ENCODE data around the gene HS3ST5. TPM values are rescaled to one million over a fixed set of nuclear protein-coding genes. Genes with fewer than 3 reads are reported as not detected.
"Not testable (repeated sequence)": the region's sequence is repeated elsewhere in the genome, so short reads cannot be mapped to it uniquely, and the experiment has no call there.

Gene HS3ST5
- total and polyA plus RNA-seq, 2 donors = 1.1 to 3.7 TPM

DNA sequence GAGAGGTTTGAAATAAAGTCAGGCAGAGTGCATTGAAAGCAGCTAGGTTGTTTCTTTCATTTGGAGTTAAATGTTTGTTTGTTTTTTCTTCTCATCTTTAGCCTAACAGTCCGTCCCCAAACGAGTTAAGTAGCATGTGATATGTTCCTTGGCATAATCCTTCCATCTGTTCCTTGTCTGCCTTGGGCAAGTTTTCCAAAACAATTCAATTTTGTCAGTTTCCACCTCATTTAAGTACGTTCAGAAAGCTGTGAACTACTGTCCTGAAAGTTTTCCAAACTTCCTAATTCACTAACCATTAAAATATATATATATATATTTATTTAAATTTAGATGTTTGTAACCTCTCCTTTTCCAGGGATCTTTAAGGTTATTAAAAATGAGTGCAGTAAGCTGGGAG is 310.1 kb downstream of the HS3ST5 start:
- no peaks in the 10 kb centered on the region for H3K36me3 ChIP-seq (ENCODE audit: insufficient read depth)
- no peaks in the 10 kb centered on the region for H3K4me1 ChIP-seq (ENCODE audit: insufficient read depth)
- 40% methylated on average over 3 of the region's 3 CpGs for WGBS
- no peak for DNase-seq (ENCODE audit: extremely low spot score)
- no peak overlapping the region for H3K27ac ChIP-seq (ENCODE audit: low read depth)
- H3K4me3 ChIP-seq (ENCODE audit: low read depth, low read length) = no peak overlapping the region

DNA sequence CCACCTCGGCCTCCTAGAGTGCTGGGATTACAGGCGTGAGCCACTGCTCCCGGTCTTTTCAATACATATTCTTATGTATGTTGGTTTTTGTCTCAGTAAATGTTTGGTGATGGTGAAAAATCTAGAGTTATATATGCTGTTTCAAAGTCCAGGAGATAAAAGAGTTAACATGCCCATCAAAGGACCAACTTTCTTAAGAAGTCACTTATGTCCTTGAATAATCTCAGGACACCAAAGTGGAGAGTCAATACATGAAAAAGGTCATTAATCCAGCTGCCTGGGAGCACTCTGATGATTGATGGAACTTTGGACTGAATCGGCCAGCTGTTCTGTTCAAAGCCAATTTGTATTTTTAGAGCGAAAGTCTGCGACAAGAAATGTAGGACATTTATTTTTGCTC is 312.1 kb downstream of the HS3ST5 start:
- Histone ChIP-seq H3K27ac (ENCODE audit: low read depth) (no peak overlapping the region), H3K36me3 (ENCODE audit: insufficient read depth) (no peaks in the 10 kb centered on the region), H3K4me3 (ENCODE audit: low read depth, low read length) (no peak overlapping the region), H3K4me1 (ENCODE audit: insufficient read depth) (no peaks in the 10 kb centered on the region)
- 83% methylated on average over 6 of the region's 6 CpGs for WGBS
- DNase-seq (ENCODE audit: extremely low spot score) = no peak

DNA sequence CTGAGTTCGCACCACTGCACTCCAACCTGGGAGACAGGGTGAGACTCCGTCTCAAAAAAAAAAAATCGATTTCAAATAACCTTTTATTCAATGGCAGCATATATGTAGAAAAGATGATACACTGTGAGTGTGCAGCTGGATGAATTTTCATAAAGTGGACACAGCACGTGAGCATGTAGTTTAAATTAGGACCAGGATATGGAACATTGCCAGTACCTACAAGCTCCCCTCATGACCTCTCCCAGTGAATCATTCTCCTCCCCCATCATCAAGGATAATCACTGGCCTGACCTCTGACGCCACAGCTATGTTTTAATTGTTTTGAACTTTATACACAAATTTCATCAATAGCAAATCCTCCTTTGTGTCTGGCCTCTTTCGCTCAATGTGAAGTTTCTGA is 318.1 kb downstream of the HS3ST5 start:
- DNase-seq (ENCODE audit: extremely low spot score) = no peak
- no peaks in the 10 kb centered on the region for H3K36me3 ChIP-seq (ENCODE audit: insufficient read depth)
- no peak overlapping the region for H3K4me3 ChIP-seq (ENCODE audit: low read depth, low read length)
- H3K27ac ChIP-seq (ENCODE audit: low read depth) = no peak overlapping the region
- H3K4me1 ChIP-seq (ENCODE audit: insufficient read depth) = no peaks in the 10 kb centered on the region
- 85% methylated on average over 6 of the region's 6 CpGs for WGBS

DNA sequence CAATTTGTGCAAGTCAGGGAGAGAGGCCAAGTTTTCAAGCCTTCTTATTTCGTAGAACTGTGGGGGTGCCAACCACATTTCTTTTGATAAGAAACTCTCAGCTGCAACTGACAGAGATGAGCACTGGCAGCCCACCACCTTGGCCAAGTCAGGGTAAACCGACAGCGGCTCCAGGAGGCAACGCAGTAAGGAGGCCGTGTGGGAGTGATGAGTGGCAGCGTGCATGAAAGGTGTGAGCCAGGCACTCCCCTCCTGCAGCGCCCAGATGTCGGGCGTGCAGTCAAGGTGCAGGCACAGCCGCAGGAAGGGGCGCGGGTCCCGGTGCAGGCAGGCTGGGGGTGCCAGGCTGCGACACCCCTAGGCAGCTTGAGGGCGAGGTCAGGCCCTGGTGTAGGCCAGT is 322.6 kb downstream of the HS3ST5 start:
- Histone ChIP-seq H3K4me3 (ENCODE audit: low read depth, low read length) (no peak overlapping the region), H3K36me3 (ENCODE audit: insufficient read depth) (no peaks in the 10 kb centered on the region), H3K27ac (ENCODE audit: low read depth) (no peak overlapping the region), H3K4me1 (ENCODE audit: insufficient read depth) (no peaks in the 10 kb centered on the region)
- WGBS = 93% methylated on average over 15 of the region's 15 CpGs
- no peak for DNase-seq (ENCODE audit: extremely low spot score)

DNA sequence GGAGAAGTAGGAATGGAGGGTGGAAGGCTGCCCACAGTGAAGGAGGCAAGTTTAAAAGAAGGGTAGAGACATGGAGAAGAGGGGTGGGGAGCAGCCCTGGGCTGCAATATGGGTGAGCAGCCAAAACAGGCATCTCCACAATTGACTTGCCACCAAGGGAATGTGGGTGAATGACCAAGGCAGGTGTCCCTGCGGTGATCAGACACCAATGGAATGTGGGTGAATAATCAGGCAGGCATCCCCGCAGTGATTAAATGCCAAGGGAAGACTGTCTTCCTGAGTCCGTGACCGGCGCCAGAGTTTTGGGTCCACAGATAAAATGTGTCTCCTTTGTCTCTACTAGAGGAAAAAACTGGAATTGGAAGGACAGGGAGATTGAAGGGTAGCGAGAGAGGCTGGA is 325.7 kb downstream of the HS3ST5 start:
- H3K4me1 ChIP-seq (ENCODE audit: insufficient read depth); H3K27ac ChIP-seq (ENCODE audit: low read depth); H3K4me3 ChIP-seq (ENCODE audit: low read depth, low read length); DNase-seq (ENCODE audit: extremely low spot score); H3K36me3 ChIP-seq (ENCODE audit: insufficient read depth): not testable (repeated sequence)
- 96% methylated on average over 6 of the region's 6 CpGs for WGBS

DNA sequence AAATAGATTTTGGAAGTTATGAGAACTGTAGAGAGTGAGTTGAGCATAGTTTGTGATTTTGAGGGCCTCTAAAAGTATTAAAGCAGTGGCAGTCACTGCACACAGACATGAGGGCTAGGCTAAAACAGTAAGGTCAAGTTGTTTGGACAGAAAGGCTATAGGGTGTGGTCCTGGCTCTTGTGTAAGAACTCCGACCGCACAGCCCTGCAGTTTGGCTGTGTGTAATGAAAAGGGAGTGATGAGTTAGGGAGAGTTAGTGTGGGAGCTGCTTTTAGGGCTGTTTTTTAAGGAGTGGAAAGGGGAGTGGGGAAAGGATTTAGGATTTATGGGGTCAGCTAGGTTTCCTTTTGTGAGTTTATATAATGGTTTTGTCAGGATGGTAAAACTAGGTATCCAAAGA is 328.7 kb downstream of the HS3ST5 start:
- not testable (repeated sequence) for H3K27ac ChIP-seq (ENCODE audit: low read depth)

DNA sequence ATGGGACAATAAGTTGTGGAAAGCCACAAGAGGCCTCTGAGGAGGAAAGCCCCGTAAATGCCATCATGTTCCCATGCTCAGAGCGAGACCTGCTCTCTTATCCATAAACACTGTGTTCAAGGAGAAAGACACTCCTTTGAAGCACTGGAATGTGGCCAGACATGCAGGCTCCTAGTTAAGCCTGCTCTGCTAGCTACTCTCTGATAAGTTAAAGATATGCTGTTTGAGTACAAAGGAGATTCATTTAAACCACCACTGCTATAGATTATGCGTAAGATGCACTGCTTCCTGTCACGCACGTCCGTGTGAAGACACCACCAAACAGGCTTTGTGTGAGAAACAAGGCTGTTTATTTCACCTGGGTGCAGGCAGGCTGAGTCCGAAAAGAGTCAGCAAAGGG is 331.3 kb downstream of the HS3ST5 start:
- WGBS = 44% methylated on average over 7 of the region's 7 CpGs
- H3K4me3 ChIP-seq (ENCODE audit: low read depth, low read length); DNase-seq (ENCODE audit: extremely low spot score); H3K36me3 ChIP-seq (ENCODE audit: insufficient read depth); H3K4me1 ChIP-seq (ENCODE audit: insufficient read depth); H3K27ac ChIP-seq (ENCODE audit: low read depth): not testable (repeated sequence)

More for the DNA sequence above, 328.7 kb downstream of the HS3ST5 start:
- H3K4me3 ChIP-seq (ENCODE audit: low read depth, low read length); H3K36me3 ChIP-seq (ENCODE audit: insufficient read depth); DNase-seq (ENCODE audit: extremely low spot score); H3K4me1 ChIP-seq (ENCODE audit: insufficient read depth): not testable (repeated sequence)
- WGBS = 53% methylated on average over 2 of the region's 2 CpGs

DNA sequence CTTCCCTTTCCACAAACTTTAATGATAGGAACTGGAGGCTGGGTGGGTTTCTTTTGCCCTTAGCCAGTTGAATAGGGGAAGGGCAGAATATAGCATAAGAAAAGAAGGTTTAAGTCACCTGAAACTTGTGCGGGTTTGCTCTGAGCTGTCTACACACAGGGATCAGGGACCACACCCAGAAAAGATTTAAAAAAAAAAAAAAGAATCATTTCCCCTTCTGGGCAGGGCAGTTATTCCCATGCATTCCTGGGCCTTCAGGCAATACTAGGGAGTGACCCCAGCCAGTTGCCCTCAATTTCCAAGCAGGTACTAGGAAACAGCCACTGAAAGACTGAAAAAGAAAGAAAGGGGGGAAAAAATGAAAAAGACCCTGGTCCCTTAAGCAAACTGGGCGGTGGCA is 332.3 kb downstream of the HS3ST5 start:
- 96% methylated on average over 2 of the region's 2 CpGs for WGBS
- no peak overlapping the region for H3K4me3 ChIP-seq (ENCODE audit: low read depth, low read length)
- H3K4me1 ChIP-seq (ENCODE audit: insufficient read depth) = no peaks in the 10 kb centered on the region
- no peaks in the 10 kb centered on the region for H3K36me3 ChIP-seq (ENCODE audit: insufficient read depth)
- no peak overlapping the region for H3K27ac ChIP-seq (ENCODE audit: low read depth)
- no peak for DNase-seq (ENCODE audit: extremely low spot score)

DNA sequence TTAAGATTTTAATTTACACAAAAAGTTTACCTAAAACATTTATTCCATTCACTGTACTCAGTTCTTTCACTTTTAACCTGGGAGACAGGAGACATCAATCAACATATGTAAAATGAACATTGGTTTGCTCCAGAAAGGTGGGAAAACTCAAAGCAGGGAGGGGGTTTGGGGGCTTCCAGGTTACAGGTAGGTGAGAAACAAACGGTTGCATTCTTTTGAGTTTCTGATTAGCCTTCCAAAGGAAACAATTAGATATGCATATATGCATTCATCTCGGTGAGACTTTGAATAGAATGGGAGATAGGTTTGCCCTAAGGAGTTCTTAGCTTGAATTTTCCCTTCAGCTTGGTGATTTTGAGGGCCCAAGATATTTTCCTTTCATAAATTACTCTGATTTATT is 333.6 kb downstream of the HS3ST5 start:
- 55% methylated on average over 2 of the region's 2 CpGs for WGBS

DNA sequence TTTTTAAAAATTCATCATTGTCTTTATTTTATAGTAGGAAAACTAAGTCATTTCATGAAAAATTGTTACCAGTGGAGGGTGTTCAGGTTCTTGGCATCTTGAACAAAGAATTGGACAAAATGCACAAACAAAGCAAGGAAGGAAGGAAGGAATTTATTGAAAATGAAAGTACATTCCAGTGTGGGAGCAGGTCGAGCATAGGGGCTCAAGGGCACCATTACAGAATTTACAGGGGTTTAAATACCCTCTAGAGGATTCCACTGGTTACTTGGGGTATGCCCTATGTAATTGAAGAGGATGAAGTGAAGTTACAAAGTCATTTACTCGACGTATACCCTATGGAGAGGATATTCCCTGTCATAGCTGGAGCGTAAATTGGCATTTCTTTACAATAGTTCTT is 334.5 kb downstream of the HS3ST5 start:
- no peak overlapping the region for H3K4me3 ChIP-seq (ENCODE audit: low read depth, low read length)

More for the DNA sequence above, 333.6 kb downstream of the HS3ST5 start:
- Histone ChIP-seq H3K4me3 (ENCODE audit: low read depth, low read length) (no peak overlapping the region), H3K27ac (ENCODE audit: low read depth) (no peak overlapping the region), H3K36me3 (ENCODE audit: insufficient read depth) (no peaks in the 10 kb centered on the region), H3K4me1 (ENCODE audit: insufficient read depth) (no peaks in the 10 kb centered on the region)
- no peak for DNase-seq (ENCODE audit: extremely low spot score)

DNA sequence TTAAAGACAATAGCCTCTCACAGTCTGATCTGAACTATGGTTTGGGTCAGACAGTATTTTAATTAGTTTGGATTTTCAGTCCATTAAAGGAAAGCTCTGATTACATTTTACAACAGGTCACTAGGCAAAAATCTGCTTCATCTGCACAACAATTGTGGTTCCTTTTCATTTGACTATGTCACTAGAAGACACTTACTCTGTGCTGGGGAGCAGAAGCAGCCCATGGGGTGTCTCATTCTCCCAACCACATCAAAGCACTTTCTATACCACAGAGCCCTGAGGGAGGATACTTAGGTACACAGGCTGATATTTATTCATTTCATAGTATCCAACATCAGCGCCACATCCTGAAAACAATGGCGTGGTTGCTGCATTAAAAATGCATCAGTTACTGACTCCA is 335.3 kb downstream of the HS3ST5 start:
- no peaks in the 10 kb centered on the region for H3K4me1 ChIP-seq (ENCODE audit: insufficient read depth)
- no peak overlapping the region for H3K4me3 ChIP-seq (ENCODE audit: low read depth, low read length)
- no peak for DNase-seq (ENCODE audit: extremely low spot score)
- H3K27ac ChIP-seq (ENCODE audit: low read depth) = no peak overlapping the region
- no peaks in the 10 kb centered on the region for H3K36me3 ChIP-seq (ENCODE audit: insufficient read depth)
- 90% methylated on average over 2 of the region's 2 CpGs for WGBS

More for the DNA sequence above, 334.5 kb downstream of the HS3ST5 start:
- Histone ChIP-seq H3K36me3 (ENCODE audit: insufficient read depth) (no peaks in the 10 kb centered on the region), H3K4me1 (ENCODE audit: insufficient read depth) (no peaks in the 10 kb centered on the region), H3K27ac (ENCODE audit: low read depth) (no peak overlapping the region)
- DNase-seq (ENCODE audit: extremely low spot score) = no peak
- 66% methylated on average over 4 of the region's 4 CpGs for WGBS

Small RNA genes within 50 kb of the gene (small RNA-seq; reads per million reads assigned to genes)
- not detected for gene RNA5SP213

Data from urinary bladder (tissue), 4 donors.